Stimulated activated CD4-positive, alpha-beta T cell treated with anti-CD3 and anti-CD28 coated beads, Interleukin-12 subunit alpha, Interleukin-12 subunit beta, amount 100 ng/mL, for 24 hours (primary cell): ENCODE results near the gene FGF18.
"Not testable (repeated sequence)": the region's sequence is repeated elsewhere in the genome, so short reads cannot be mapped to it uniquely, and the experiment has no call there.

Experiments
- DNase-seq, 2 experiments: peaks; one replicate each; pipeline ENCODE4 v3.0.0-alpha.2; 2020; ENCODE audit warnings: low read depth in 2 of 2

FGF18 gene

DNA sequence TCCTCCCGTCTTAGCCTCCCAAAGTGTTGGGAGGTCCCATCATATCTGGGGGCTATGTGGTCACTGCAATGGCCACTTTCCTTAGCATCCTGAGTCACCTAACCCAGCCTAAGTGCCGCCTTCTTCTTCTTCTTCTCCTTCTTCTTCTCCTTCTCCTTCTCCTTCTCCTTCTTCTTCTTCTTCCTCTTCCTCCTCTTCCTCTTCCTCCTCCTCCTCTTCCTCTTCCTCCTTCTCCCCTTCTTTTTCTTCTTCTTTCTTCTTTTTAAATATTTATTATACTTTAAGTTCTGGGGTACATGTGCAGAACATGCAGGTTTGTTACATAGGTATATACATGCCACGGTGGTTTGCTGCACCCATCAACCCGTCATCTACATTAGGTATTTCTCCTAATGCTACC is 78.0 kb downstream of the FGF18 start:
- not testable (repeated sequence) for DNase-seq

DNA sequence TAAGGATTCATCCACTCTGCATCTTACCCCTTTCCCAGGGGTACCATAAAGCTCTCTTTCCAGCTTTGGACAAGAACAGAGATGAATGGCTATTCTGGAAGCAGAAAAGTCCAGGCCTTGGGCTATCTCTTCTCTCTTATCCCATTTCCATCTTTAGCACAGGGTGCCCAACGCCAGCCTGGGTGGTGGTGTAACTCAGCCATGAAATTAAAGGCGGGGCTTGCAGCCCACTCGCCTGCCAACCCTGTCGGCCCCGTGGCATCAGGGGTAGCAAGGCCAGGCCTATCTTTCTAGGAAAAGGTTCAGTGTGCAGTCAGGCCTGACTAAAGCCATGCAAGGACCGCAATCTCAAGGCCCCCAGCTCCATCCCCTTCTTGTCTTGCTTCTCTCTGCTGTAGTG is 78.7 kb downstream of the FGF18 start:
- no peak for DNase-seq

- no peak for DNase-seq
Measured at GRCh38 chr5:171499611-171500010, 80.2 kb downstream of the FGF18 start.

GRCh38 chr5:171505473-171506043 is 86.1 kb downstream of the FGF18 start:
- no peak for DNase-seq

DNA sequence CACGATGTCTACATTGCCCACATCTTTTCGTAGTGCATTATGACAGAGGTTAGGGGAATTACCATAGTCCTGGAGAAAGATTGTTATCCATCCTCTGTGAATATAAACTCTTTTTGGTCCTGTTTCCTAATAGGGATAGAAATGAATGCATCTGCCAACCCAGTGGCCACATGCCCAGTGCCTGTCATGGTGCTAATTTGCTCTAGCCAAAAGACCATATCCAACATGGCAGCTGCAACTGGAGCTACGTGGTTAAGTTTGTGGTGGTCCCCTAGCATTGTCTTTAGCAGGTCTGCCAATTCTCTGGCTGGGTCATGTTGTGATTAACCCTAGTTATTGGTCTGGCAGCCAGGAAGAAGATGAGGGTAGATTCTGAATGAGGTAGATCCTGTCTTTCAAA is 87.5 kb downstream of the FGF18 start:
- no peak for DNase-seq
